Thymus (tissue), 11 donors: Measurements from ENCODE around the gene TYMS. TPM values are rescaled to one million over a fixed set of nuclear protein-coding genes. Genes with fewer than 3 reads are reported as not detected.

Experiments used
- DNase-seq, 9 donors: peaks; one replicate each; pipeline ENCODE4 v3.0.0-alpha.2; 2013; ENCODE audit warnings: low spot score in 9 of 9, low read depth in 6 of 9, missing footprints in 1 of 9
- H3K27ac ChIP-seq, 2 donors: one replicate each; pipeline ENCODE4 v1.5.1; 2013; ENCODE audit warnings: control low read depth in 1 of 2, low read depth in 1 of 2, low read length in 1 of 2, mild to moderate bottlenecking in 1 of 2, moderate library complexity in 1 of 2
- H3K27me3 ChIP-seq, 2 donors: one replicate each; pipeline ENCODE4 v1.5.1; 2013; ENCODE audit warnings: low read length in 1 of 2; ENCODE audit not compliant: control insufficient read depth in 2 of 2, insufficient read depth in 1 of 2
- H3K36me3 ChIP-seq, 2 donors: one replicate each; pipeline ENCODE4 v1.5.1; 2013; ENCODE audit warnings: low read length in 1 of 2, mild to moderate bottlenecking in 1 of 2, moderate library complexity in 1 of 2; ENCODE audit not compliant: control insufficient read depth in 2 of 2, insufficient read depth in 2 of 2
- H3K4me1 ChIP-seq, 2 donors: one replicate each; pipeline ENCODE4 v1.5.1; 2013; ENCODE audit warnings: low read length in 2 of 2; ENCODE audit not compliant: control insufficient read depth in 2 of 2, insufficient read depth in 2 of 2
- H3K4me3 ChIP-seq, 2 donors: one replicate each; pipeline ENCODE4 v1.5.1; 2013; ENCODE audit warnings: low read length in 2 of 2, control low read depth in 1 of 2, mild to moderate bottlenecking in 1 of 2
- H3K9me3 ChIP-seq, 2 donors: one replicate each; pipeline ENCODE4 v1.5.1; 2013; ENCODE audit warnings: low read length in 1 of 2, mild to moderate bottlenecking in 1 of 2; ENCODE audit not compliant: control insufficient read depth in 2 of 2, insufficient read depth in 1 of 2
- WGBS: extraction: QIAGEN DNeasy Blood & Tissue Kit; methylation state at CpG from one replicate; pipeline ENCODE4 v1.1.7; 2013; 5-methylcytosine and 5-hydroxymethylcytosine counted together
- polyA plus RNA-seq: library from polyadenylated mRNA; stranded (reverse); fragments of 200-250 nt; gene quantifications from one replicate; pipeline ENCODE4 v1.2.3, GENCODE V29; 2013
- total RNA-seq: library from RNA; stranded (reverse); fragments of 120-200 nt; gene quantifications from one replicate; pipeline ENCODE4 v1.2.4, GENCODE V29; 2013
- donor health status: healthy.

The TYMS gene
- total and polyA plus RNA-seq, 2 donors, result 17.8 to 55.7 TPM

DNA sequence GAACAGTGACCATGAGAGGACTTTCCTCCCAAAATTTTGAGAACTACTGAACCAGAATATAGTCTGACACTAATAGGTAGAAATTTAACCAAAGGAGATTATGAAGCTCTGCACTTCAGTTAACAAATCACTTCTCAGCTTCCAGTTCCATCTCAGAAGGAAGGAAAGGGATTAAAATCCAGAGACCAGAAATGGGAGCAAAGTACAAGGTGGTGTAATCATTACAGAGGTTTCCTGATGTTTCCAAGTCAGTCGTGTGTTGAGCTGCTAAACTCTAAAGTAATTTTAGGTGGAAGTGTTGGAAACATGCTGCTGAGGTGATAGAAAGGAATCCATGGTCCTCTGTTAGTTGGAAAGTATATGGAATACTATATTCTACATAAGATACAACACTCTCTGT, 10.8 kb downstream of the TYMS start:
- H3K27ac ChIP-seq, result no peak overlapping the region
- H3K4me3 ChIP-seq, result no peak overlapping the region
- H3K9me3 ChIP-seq, result no peaks in the 10 kb centered on the region
- no peaks in the 10 kb centered on the region for H3K27me3 ChIP-seq
- peaks cover 45 to 63% of the 10 kb centered on the region in 2 donors for H3K36me3 ChIP-seq
- no peaks in the 10 kb centered on the region for H3K4me1 ChIP-seq
- 93% methylated on average over 1 of the region's 1 CpG for WGBS
- no peak for DNase-seq

DNA sequence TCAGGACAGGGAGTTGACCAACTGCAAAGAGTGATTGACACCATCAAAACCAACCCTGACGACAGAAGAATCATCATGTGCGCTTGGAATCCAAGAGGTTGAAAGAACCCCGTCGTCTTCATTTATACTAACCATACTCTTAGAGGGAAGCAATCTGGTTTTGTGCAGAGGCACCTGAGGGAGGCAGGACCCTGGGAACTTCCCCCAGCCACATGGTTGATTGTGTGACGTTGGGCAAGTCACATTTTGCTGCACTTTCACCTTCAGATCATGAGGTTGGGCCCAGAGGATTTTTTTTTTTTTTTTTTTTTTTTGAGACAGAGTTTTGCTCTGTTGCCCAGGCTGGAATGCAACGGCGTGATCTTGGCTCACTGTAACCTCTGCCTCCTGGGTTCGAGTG, 11.6 kb downstream of the TYMS start:
- Histone ChIP-seq H3K27me3 (no peaks in the 10 kb centered on the region), H3K9me3 (no peaks in the 10 kb centered on the region), H3K4me3 (no peak overlapping the region), H3K4me1 (no peaks in the 10 kb centered on the region), H3K27ac (no peak overlapping the region), H3K36me3 (peaks cover 45 to 70% of the 10 kb centered on the region in 2 donors)
- WGBS, result 96% methylated on average over 8 of the region's 8 CpGs
- no peak for DNase-seq

- Histone ChIP-seq H3K4me3 (no peak overlapping the region), H3K36me3 (peaks cover 52 to 82% of the 10 kb centered on the region in 2 donors)
Measured at GRCh38 chr18:670522-670921, 13.1 kb downstream of the TYMS start.

GRCh38 chr18:671405-671804, 14.0 kb downstream of the TYMS start:
- no peaks in the 10 kb centered on the region for H3K9me3 ChIP-seq
- H3K4me3 ChIP-seq, result no peak overlapping the region
- WGBS, result 97% methylated on average over 1 of the region's 1 CpG
- no peak overlapping the region for H3K27ac ChIP-seq
- H3K36me3 ChIP-seq, result peaks cover 54 to 84% of the 10 kb centered on the region in 2 donors
- no peaks in the 10 kb centered on the region for H3K4me1 ChIP-seq
- H3K27me3 ChIP-seq, result no peaks in the 10 kb centered on the region
- no peak for DNase-seq

More at GRCh38 chr18:670522-670921, 13.1 kb downstream of the TYMS start:
- Histone ChIP-seq H3K9me3 (no peaks in the 10 kb centered on the region), H3K27me3 (no peaks in the 10 kb centered on the region), H3K27ac (no peak overlapping the region), H3K4me1 (no peaks in the 10 kb centered on the region)
- DNase-seq, result no peak
- 92% methylated on average over 11 of the region's 11 CpGs for WGBS

DNA sequence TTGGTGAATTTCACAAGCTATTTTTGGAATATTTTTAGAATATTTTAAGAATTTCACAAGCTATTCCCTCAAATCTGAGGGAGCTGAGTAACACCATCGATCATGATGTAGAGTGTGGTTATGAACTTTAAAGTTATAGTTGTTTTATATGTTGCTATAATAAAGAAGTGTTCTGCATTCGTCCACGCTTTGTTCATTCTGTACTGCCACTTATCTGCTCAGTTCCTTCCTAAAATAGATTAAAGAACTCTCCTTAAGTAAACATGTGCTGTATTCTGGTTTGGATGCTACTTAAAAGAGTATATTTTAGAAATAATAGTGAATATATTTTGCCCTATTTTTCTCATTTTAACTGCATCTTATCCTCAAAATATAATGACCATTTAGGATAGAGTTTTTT, 15.9 kb downstream of the TYMS start:
- H3K27me3 ChIP-seq, result no peaks in the 10 kb centered on the region

DNA sequence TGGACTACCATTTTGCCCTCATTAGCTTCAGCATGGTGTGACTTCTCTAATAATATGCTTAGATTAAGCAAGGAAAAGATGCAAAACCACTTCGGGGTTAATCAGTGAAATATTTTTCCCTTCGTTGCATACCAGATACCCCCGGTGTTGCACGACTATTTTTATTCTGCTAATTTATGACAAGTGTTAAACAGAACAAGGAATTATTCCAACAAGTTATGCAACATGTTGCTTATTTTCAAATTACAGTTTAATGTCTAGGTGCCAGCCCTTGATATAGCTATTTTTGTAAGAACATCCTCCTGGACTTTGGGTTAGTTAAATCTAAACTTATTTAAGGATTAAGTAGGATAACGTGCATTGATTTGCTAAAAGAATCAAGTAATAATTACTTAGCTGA, 16.3 kb downstream of the TYMS start:
- H3K27ac ChIP-seq, result no peak overlapping the region
- WGBS, result 95% methylated on average over 5 of the region's 5 CpGs
- no peak for DNase-seq
- H3K4me1 ChIP-seq, result no peaks in the 10 kb centered on the region
- H3K9me3 ChIP-seq, result peaks cover 0 to 1% of the 10 kb centered on the region in 2 donors
- peaks cover 62 to 89% of the 10 kb centered on the region in 2 donors for H3K36me3 ChIP-seq
- no peak overlapping the region for H3K4me3 ChIP-seq
- no peaks in the 10 kb centered on the region for H3K27me3 ChIP-seq

More for the DNA sequence above, 15.9 kb downstream of the TYMS start:
- peaks cover 0 to 1% of the 10 kb centered on the region in 2 donors for H3K9me3 ChIP-seq
- no peaks in the 10 kb centered on the region for H3K4me1 ChIP-seq
- DNase-seq, result no peak
- 96% methylated on average over 3 of the region's 3 CpGs for WGBS
- H3K4me3 ChIP-seq, result no peak overlapping the region
- H3K36me3 ChIP-seq, result peaks cover 63 to 89% of the 10 kb centered on the region in 2 donors
- no peak overlapping the region for H3K27ac ChIP-seq

GRCh38 chr18:675307-675706, 17.9 kb downstream of the TYMS start:
- Histone ChIP-seq H3K9me3 (peaks cover 0 to 1% of the 10 kb centered on the region in 2 donors), H3K4me3 (no peak overlapping the region), H3K4me1 (no peaks in the 10 kb centered on the region), H3K27ac (no peak overlapping the region), H3K36me3 (peaks cover 57 to 84% of the 10 kb centered on the region in 2 donors), H3K27me3 (no peaks in the 10 kb centered on the region)
- 97% methylated on average over 7 of the region's 7 CpGs for WGBS
- DNase-seq, result no peak

- Histone ChIP-seq H3K4me1 (peaks cover 1 to 2% of the 10 kb centered on the region in 2 donors), H3K36me3 (peaks cover 54 to 79% of the 10 kb centered on the region in 2 donors)
Measured at GRCh38 chr18:676069-676468, 18.6 kb downstream of the TYMS start.

DNA sequence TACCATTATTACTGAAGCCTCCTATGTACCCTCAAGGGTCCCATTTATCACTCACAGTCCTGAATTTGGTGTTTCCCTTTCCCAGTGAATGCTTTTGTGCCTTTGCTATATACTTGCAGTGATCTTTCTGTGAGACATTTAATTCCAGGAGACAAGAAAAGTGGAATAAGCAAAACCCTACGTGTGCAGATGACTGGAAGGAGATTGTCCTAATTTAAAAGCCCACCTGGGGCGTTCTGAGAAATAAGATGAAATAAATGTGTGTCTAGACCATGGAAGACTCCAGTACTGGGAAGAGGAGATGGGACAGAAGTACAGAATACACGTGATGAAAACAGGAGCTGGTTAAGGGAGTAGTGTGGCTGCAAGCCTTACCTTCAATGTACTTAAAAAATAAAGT, 19.3 kb downstream of the TYMS start:
- no peak overlapping the region for H3K4me3 ChIP-seq
- 98% methylated on average over 3 of the region's 3 CpGs for WGBS
- peaks cover 0 to 1% of the 10 kb centered on the region in 2 donors for H3K9me3 ChIP-seq
- H3K27me3 ChIP-seq, result no peaks in the 10 kb centered on the region
- peaks cover 53 to 81% of the 10 kb centered on the region in 2 donors for H3K36me3 ChIP-seq
- DNase-seq, result no peak
- peaks cover 8% of the 10 kb centered on the region in 2 donors for H3K4me1 ChIP-seq
- H3K27ac ChIP-seq, result no peak overlapping the region

More at GRCh38 chr18:676069-676468, 18.6 kb downstream of the TYMS start:
- H3K9me3 ChIP-seq, result peaks cover 0 to 1% of the 10 kb centered on the region in 2 donors
- 95% methylated on average over 5 of the region's 5 CpGs for WGBS
- DNase-seq, result no peak
- no peaks in the 10 kb centered on the region for H3K27me3 ChIP-seq
- no peak overlapping the region for H3K4me3 ChIP-seq
- no peak overlapping the region for H3K27ac ChIP-seq
